Dermis microvascular lymphatic vessel endothelial cell (primary cell): ENCODE data around the gene METRN. TPM values are rescaled to one million over a fixed set of nuclear protein-coding genes. Genes with fewer than 3 reads are reported as not detected.
A peak's percentile ranks its signal among the peaks of the same experiment; 100 is the strongest.

Experiments
- DNase-seq, 2 donors: peaks; one replicate each; pipeline versions ENCODE4 v3.0.0 to v3.0.0-alpha.2; 2010; ENCODE audit warnings: low read depth in 2 of 2
- total RNA-seq: library from RNA; depleted of rRNA; stranded (reverse); fragments of >200 nt; gene quantifications from 2 replicates; pipeline ENCODE4 v1.2.1, GENCODE V29; 2014

METRN gene
- total RNA-seq, 1 donor from 2014 or later: 41.2 TPM

DNA sequence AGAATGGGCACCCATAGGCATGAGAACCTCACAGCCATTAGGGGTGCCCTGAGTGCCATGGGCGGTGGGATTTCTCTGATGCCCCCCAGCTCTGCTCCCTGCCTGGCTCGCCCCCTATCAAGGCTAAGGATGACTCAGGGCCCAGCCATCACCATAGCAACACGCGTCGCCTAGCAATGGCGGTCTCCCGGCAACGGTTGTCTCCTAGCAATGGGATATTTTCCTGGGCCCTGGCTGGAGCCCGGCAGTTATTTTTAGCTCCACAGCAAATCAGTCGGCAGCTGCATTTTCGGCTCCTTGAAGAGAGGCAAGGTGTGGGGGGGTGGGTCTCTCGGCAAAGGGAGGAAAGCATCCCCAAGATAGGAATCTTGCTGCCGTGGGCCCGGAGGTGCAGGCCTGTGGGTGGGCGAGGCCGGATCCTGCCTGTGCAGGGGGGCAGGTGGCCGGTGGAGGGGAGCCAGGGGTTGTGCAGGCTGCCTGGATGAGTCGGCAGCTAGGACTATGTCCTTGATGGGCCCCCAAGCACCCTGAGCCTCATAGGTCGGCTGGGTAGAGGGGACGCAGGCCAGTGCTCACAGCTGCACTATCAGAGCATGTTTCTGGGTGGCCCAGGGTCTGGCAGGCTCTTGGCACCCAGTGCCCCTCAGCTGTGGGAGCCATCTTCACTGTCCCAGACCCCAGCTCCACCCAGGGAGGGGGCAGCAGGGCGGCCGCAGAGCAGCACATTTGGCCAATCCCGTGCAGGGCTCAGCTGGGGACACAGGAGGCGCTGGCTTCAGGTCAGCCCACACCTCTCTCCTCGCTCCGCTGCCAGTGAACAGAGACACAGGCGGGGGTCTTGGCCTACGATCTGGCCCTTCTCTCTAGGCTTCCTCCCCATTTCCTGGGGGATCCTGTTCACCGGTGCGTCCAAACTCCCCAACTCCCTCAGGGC is 5.1 kb upstream of the METRN start:
- DNase-seq: no peak

DNA sequence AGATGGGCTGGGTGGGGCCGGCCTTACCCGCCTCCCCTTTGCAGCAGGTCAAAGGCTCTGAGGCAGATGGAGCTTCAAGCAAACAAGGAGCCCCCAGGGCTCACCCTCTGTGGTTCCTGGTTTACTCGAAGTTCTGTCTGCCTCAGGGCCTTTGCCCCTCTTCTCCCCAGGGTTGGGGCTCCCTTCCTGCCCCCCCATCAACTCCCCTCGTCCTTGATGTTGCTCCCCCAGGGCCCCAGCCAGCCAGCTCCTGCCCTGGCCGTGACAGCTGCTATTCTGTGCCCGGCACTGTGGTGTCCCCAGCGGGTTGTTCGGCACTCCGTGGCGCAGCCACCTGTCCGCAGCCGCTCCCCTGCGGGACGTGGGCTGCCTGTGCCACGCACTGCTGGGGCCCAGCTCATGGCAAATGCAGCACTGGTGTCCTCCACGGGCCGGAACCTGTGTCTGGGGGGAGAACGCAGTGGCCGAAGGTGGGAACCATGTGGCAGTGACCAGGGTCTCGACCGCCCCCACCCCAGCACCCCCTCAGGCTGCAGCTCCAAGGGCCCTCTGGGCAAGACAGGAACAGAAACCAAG is 4.3 kb upstream of the METRN start:
- DNase-seq: no peak

DNA sequence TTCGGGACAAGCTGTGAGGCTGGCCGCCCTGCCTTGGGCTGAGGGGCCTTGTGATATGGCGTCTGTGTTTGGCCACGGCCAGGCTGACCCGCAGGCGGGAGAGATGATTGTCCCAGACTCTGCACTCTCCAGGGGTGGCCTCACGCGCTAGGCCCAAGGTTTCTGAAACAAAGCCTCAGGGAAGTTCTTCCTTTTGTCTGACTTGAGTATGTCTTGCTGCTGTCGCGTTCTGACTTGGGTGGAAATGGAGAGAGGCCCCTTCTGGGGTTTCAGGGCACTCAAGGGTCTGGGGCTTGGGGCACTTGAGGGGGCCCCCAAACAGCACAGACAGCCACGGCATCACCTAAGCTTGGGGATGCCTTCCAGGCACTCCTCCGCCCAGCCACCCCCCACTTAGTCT is 3.8 kb upstream of the METRN start:
- no peak for DNase-seq

DNA sequence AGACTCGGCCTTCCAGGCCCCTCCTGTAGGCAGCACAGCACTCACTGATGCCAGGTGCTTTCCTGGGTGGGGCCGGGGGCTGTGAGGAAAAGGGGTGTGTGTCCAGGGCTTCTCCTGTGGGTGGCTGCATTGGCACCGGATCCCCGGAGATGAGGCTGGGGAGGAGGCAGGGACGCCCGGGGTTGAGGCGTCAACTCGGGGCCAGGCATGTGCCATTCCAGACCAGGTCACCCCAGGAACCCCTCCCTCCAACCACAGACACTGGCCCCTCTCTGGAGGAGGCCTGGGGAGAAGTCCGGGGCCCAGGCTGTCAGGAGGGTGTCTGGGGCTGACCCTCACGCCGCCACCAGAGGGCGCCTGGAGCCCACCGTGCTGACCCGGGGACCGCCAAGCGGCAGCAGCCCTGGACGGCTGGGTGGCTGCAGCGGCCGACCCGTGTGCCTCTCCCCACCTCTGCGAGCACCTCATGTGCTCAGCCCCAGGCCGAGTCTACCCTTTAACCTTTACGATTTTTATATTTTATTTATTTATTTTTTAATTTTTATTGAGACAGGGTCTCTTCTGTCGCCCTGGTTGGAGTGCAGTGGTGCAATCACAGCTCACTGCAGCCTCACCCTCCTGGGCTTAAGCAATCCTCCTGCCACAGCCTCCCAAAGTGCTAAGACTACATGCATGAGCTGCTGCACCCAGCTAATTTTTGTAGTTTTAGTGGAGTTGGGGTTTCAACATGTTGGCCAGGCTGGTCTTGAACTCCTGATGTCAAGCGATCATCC is 3.2 kb upstream of the METRN start:
- peak; percentile 32 to 67 for DNase-seq

DNA sequence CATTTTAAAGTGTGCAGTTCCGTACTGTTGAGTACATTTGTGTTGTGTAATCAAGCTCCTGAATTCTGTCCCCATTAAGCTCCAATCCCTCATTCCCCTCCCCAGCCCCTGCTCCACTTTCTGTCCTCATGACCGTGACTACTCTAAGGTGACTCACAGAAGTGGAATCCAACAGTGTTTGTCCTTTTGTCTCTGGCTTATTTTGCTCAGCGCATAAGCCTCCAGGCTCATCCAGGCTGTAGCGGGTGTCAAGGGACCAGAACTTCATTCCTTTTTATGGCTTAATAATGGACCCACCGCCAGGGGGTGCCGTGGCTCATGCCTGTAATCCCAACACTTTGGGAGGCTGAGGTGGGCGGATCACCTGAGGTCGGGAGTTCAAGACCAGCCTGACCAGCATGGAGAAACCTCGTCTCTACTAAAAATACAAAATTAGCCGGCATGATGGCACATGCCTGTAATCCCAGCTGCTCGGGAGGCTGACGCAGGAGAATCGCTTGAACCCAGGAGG is 2.1 kb upstream of the METRN start:
- peak; percentile 36 to 76 for DNase-seq

DNA sequence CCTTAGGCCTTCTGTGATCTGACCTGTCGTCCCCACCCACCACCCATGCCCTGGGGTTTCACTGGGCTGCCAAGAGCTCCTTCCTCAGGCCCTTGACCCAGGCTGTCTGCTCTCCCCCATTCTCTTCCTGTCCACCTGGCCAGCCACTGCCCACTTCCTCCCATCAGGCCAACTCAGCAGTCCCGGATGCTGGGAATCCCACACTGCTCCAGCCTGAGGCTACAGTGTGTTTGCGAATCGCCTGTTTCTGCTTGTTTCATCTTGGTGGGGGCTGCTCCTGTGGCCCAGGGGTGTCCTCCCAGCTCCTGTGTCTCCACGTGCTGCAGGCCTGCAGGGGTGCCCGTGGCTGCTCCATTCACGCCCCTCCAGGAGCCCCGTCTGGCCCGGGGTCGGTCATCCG is 839 bp upstream of the METRN start:
- DNase-seq: peak in 1 of 2 donors; percentile 20

DNA sequence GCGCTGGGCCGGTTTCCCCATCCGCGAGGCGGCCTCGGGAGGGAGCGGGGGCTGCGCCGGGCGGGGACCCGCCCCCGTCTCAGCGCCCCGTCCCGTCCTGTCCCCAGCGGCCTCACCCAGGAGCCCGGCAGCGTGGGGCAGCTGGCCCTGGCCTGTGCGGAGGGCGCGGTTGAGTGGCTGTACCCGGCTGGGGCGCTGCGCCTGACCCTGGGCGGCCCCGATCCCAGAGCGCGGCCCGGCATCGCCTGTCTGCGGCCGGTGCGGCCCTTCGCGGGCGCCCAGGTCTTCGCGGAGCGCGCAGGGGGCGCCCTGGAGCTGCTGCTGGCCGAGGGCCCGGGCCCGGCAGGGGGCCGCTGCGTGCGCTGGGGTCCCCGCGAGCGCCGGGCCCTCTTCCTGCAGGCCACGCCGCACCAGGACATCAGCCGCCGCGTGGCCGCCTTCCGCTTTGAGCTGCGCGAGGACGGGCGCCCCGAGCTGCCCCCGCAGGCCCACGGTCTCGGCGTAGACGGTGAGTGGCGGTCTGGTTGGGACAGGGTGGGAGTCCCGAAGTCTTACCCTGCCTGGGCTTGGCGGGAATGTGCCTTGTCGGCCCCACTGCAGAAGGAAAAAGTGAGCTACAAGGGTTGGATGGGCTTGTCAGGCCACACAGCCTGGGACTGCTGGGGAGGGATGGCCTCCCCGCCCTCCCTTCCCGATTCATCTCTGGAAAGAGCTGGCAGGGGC is 720 bp downstream of the METRN start:
- DNase-seq: peak in 1 of 2 donors; percentile 48

DNA sequence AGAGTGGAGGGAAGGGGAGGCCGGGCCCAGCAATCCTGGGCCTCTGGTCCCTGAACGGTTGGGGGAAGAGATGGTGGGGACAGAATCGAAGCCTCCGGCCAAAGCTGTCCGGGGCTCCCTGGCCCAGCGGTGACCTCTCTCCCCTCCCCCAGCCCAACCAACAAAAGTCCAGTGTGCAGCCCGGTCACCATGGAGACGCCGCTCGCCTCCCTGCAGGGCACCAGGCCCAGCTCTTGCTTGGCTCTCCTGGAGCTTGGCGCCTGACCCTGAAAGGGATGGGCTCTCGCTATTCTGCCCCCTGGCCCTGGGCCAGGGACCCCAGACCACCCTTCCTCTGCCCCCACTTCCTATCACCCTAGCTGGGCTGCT is 1.3 kb downstream of the METRN start:
- no peak for DNase-seq

DNA sequence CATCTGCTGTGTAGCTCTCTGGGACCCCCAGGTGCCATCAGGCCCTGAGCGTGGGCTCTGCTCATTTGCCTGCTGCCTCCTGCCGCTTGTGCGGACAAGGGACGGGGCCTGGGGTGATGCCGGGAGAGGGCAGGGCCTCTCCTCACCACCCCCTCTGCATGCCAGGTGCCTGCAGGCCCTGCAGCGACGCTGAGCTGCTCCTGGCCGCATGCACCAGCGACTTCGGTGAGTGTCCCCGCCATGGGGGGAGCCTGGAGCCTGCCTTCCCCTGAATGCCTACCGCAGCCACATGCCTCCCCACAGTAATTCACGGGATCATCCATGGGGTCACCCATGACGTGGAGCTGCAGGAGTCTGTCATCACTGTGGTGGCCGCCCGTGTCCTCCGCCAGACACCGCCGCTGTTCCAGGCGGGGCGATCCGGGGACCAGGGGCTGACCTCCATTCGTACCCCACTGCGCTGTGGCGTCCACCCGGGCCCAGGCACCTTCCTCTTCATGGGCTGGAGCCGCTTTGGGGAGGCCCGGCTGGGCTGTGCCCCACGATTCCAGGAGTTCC is 1.9 kb downstream of the METRN start:
- DNase-seq: no peak

DNA sequence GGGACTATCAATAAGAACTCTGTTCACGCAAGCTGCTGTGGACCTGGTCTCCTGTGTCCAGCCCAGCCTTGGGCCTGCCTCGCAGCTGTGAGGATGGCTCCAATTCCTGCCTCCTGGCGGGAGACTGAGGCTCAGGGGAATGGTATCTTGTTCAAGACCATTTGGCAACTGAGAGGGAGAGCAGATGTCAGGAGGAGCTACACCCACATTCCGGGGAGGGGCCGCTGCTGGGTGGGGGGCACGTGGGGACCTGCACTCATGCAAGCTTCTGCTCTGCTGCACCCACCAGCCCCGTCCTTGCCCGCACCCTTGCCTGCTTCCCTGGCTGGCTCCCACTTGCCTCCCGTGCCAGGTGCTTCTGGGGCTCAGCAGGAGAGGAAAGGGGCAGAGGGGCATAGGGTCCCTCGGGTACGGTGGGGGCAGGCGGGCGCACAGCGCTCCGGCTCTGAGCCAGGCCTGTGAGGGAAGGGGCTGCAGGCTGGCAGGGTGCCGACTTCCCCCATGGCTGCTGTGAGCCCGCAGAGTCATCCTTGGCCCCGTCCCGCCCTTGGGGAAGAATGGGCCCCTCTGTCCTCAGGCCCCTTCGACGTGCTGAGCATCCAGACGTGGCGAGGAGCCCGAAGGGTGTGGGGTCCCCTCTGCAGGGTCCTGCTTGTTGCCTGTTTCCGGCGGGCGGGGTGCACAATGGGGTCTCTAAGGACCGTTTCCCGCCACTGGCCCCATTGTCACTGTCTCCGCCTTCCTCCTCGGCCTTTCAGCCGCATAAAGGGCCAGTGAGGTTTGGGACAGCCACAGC is 2.7 kb downstream of the METRN start:
- DNase-seq: no peak

DNA sequence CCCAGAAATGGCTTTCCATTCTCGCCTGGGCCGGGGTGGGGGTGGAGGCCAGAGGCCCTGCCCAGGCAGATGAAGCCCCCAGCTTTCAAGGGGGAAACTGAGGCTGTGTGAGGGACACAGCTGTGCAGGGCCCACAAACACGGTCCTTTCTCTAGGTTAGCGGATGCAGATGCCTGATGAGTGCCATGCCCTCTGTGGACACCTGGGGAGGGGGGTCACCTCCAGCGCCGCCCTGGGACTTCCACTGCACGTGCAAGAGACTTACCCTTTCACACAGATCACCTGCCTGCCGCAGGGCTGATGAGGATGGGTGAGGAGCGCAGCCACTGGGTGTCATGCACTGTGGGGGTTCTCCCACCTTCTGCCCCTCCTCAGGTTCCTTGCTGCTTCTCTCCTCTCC is 3.5 kb downstream of the METRN start:
- no peak for DNase-seq

DNA sequence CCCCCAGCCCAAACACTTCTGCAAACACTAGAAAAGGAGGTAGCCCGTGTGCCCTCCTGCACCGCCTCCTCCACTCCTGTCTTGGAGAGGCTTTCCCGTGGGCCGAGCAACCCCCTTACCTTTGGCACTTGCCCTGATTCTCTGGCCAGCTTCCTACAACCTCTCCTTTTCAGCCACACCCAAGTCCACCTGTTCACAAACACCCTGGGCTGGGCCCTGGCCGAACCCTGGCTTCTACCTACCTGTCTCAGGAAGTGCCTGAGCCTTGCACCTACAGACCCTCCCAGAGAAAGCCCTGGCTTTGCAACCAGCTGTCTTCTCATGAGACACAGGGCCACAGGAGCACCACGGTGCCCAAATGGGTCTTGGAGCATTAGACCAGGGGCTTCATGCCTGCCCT is 4.0 kb downstream of the METRN start:
- DNase-seq: no peak

DNA sequence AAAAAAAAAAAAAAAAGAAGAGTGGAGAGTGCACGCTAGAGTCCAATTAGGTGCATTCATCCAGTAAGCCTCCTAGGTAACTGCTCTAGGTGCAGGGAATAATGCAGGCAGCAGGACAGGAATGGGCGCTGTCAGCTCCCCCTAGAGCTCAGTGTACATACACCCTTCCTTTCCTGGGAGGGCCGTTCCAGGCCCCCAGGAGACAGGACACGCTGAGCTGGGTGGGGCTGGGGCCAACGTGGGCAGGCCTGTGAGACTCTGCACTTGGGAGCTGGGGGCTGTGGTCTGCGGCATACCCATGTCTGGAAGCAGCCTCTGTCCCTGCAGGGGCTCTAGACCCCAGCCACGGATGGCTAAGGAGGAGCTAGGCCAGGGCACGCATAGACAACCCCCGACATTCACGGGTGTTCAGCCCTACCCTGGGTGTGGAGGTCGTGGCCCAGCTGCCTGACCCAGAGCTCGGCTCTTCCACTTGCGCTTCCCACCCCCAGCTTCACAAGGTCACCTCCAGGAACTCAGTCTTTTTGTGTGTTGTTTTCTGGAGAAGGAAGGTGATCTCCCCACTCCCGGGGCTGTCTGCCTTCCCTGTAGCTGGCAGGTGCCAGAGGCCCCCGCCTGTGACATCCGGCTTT is 5.0 kb downstream of the METRN start:
- DNase-seq: no peak

DNA sequence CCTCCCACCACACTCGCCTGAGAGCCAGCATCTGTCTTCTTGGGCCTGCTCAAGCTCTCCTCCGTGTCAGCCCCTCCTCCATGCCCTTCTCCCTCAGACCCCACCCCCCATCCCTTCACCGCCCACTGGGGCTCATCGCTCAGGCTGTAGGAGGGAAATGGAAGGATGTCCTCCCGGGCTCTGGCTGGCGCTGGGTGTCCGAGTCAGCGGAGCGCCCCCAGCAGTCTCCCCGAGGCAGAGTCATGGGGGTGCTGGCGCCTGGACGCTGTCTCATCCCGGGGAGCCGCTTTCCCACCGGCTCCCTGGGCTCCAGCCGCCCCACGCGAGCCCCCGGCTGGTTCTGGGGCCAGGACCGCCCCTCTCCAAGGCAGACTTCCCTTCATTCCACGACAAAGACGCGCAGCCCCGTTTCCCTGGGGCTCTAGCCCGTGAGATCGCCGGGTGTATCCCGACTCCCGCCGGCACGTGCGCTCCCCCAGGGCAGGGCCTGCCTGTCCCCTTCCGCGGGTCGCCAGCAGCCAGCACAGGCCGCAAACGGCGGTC is 5.6 kb downstream of the METRN start:
- peak in 1 of 2 donors; percentile 31 for DNase-seq

DNA sequence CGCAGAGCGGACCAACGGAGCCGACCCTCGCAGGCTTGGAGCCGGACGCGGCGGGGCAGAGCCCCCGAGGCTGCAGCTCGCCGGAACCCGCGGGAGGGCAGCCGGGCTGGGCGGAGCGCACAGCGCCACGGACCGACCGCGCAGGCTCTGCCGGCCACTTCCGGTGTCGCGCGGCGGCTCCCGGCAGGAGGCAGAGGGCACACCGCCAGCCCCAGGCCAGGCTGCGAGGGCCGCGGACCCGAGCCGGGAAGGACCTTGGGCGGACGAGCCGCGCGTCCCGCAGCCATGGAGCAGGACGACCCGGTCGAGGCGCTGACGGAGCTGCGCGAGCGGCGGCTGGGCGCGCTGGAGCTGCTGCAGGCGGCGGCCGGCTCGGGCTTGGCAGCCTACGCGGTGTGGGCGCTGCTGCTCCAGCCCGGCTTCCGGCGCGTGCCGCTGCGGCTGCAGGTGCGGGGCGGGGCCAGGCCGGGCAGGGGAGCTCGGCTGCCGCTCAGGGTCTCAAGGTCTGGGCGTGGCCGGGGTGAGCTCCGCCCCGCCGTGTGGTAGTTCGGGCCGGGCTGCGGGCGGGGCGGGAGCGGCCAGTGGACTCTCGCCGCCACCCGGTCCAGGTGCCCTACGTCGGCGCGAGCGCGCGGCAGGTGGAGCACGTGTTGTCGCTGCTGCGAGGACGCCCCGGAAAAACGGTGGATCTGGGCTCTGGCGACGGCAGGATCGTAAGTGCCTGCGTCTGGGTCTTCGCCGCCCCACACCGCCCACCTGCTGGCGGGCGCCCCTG is 6.3 kb downstream of the METRN start, which contains the start of gene ANTKMT:
Gene ANTKMT (plus strand): TSS at position 157 of the 775 bp plus-strand sequence. CDS start 129 bp downstream, at position 286.
- DNase-seq: peak; percentile 29 to 73

DNA sequence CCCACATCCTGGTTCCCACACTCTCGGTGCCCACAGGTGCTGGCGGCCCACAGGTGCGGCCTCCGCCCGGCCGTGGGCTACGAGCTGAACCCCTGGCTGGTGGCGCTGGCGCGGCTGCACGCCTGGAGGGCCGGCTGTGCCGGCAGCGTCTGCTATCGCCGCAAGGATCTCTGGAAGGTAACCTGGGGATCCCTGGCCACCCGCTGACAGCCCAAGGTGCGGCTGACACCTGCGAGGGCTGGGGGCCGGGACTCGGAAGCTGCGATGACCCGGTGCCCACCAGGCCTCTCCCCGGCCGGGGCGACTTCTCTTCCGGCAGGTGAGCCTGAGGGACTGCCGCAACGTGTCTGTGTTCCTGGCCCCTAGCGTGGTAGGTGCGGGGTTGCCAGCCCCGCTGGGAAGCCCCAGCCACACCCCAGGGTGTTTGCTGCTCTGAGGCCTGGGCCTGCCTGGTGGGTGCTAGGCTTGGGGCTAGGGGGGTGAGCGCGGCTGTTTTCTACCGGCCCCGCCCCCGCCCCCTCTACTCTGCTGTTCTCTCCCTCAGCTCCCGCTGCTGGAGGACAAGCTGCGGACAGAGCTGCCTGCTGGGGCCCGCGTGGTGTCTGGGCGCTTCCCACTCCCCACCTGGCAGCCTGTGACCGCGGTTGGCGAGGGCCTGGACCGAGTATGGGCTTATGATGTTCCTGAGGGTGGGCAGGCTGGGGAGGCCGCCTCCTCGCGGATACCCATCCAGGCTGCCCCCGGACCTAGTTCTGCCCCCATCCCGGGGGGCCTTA is 7.0 kb downstream of the METRN start:
- DNase-seq: no peak

DNA sequence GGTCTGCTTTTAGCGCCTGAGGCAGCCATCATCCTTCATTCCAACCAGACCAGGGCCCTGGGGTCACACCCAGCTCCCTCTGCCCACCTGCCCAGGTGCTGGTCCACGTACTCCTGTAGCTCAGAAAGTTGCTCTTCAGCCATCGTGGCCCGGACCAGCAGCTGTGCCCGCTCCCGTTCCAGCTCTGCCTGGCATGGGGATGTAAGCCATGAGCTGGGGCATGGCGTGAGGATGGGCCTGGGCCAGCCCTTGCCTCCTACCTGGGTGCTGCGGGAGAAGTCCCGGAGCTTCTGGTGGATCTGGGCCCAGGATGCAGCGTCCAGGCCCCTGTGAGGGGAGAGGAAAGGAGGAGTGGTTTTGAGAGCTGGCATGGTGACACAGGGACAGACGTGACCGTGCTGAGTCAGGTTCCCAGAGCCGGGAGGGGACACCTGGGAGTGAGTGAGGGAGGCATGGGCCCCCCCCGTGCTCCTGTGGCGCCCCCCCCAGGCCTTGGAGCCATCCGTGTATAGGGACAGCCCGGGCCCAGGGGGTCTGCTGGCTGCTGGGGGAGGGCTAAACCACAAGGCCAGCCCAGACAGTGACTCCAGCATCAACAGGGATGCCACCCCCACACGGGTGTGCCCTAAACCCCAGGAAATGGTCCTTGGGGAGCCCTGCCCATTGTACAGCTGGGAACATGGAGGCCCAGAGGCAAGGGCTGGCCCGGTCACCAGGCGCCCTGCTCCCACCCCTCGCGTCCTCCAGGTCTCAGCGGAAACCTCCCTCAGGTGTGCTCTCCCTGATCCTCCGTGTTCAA is 8.1 kb downstream of the METRN start:
- DNase-seq: no peak
